ENCODE data around the gene MID2. TPM values are rescaled to one million over a fixed set of nuclear protein-coding genes. Genes with fewer than 3 reads are reported as not detected.

The MID2 gene
- total RNA-seq, 1 experiment from 2014 or later, result 3.9 TPM

DNA sequence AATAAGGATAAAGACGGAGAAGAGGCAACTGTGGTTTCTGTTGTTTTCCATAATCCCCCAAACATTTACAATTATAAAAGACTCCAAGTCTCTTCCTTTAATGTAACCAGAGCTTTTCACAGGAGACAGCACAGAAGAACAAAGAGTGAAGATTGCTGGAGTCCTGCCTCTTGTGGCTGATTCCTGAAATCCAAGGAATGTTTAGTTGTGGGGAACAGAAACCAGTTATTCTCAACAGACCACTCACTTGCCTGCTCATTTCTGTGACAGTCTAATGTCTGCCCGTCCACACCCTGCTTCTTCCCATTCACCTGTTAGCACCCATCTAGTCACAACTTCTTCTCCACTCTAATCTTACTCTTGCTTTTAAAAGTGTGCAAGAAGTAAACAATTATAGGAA, 144.4 kb downstream of the MID2 start:
- Histone ChIP-seq H3K36me3 (no peaks in the 10 kb centered on the region), H3K27ac (no peak overlapping the region), H3K4me1 (no peaks in the 10 kb centered on the region), H3K27me3 (no peaks in the 10 kb centered on the region), H3K4me3 (no peak overlapping the region), H3K9me3 (replicated peaks) (no peaks in the 10 kb centered on the region)
- no peak for DNase-seq

GRCh38 chrX:107971636-107972035, 146.0 kb downstream of the MID2 start:
- Histone ChIP-seq H3K4me3 (no peak overlapping the region), H3K27ac (no peak overlapping the region), H3K9me3 (replicated peaks) (no peaks in the 10 kb centered on the region), H3K36me3 (no peaks in the 10 kb centered on the region), H3K27me3 (no peaks in the 10 kb centered on the region), H3K4me1 (no peaks in the 10 kb centered on the region)
- no peak for DNase-seq

Other genes with a start within 250 kb of the MID2 start
- gene PRPS1, start 197.4 kb upstream of the MID2 start, total RNA-seq (2014; rRNA removed; shearing (Covaris generic)), result 68.5 and 69.7 TPM in 2 replicates
- gene TSC22D3, start 50.1 kb upstream of the MID2 start, total RNA-seq (2014; rRNA removed; shearing (Covaris generic)), result 27.0 and 29.0 TPM in 2 replicates
- gene NCBP2L, start 48.1 kb upstream of the MID2 start, total RNA-seq (2014; rRNA removed; shearing (Covaris generic)), result not detected in 2 replicates
- gene TEX13B, start 156.5 kb downstream of the MID2 start, total RNA-seq (2014; rRNA removed; shearing (Covaris generic)), result not detected in 2 replicates
- gene VSIG1, start 219.2 kb downstream of the MID2 start, total RNA-seq (2014; rRNA removed; shearing (Covaris generic)), result 0.12 and 0.13 TPM in 2 replicates

Data from SJCRH30 (cell line).